Endothelial cell of umbilical vein (primary cell): Measurements from ENCODE around the gene NRP2. TPM values are rescaled to one million over a fixed set of nuclear protein-coding genes. Genes with fewer than 3 reads are reported as not detected.

Experiments
- BruUV-seq: library from RNA; stranded (reverse); fragments of 400-500 nt; replicated peaks from 2 replicates; lab custom pipeline; 2021; lab: Mats Ljungman, UMichigan
- CTCF ChIA-PET: fragments of 300-600, 350-600 bp; sonication (Branson Sonifier 250); formaldehyde crosslinking; loops from one replicate; lab custom pipeline; 2021; ENCODE audit warnings: antibody characterized with exemption, inconsistent platforms; lab: Charles Lee
- POLR2A ChIA-PET: fragments of 300-600, 350-600 bp; sonication (Branson Sonifier 250); formaldehyde crosslinking; loops from one replicate; lab custom pipeline; 2021; ENCODE audit warnings: antibody characterized with exemption, inconsistent platforms; lab: Charles Lee
- DNase-seq: peaks from one replicate; pipeline ENCODE4 v3.0.0-alpha.2; 2011; ENCODE audit warnings: low read depth, low spot score
- FAIRE-seq: peaks from 2 replicates; lab custom pipeline; 2011; peaks lifted over from hg19 to GRCh38; lab: Jason Lieb, UNC
- H2AFZ ChIP-seq: 2 replicates; pipeline ENCODE4 v1.6.0; 2012; ENCODE audit warnings: low read depth, low read length, control low read depth, inconsistent platforms
- H3K27ac ChIP-seq: 2 replicates; pipeline ENCODE4 v1.5.1; 2011; ENCODE audit warnings: low read depth, mild to moderate bottlenecking, control low read depth, low read length, moderate library complexity; ENCODE audit not compliant: insufficient read depth
- H3K27me3 ChIP-seq, 2 experiments: 2 replicates each; pipeline versions ENCODE4 v1.6.0 to v1.6.1; 2011; ENCODE audit warnings: low read length in 2 of 2, mixed read lengths in 1 of 2; ENCODE audit not compliant: control insufficient read depth in 2 of 2, insufficient read depth in 2 of 2
- H3K36me3 ChIP-seq, 2 experiments: 2 replicates in 1 of 2; 3 replicates in 1 of 2; pipeline ENCODE4 v1.5.1; 2011; ENCODE audit warnings: low read length in 2 of 2, mild to moderate bottlenecking in 1 of 2, moderate library complexity in 1 of 2; ENCODE audit not compliant: control insufficient read depth in 2 of 2, insufficient read depth in 2 of 2; ENCODE audit errors: extremely low read depth in 1 of 2
- H3K4me1 ChIP-seq: 3 replicates; pipeline ENCODE4 v1.5.1; 2011; ENCODE audit warnings: mild to moderate bottlenecking, low read length; ENCODE audit not compliant: control insufficient read depth, insufficient read depth; ENCODE audit errors: extremely low read depth
- H3K4me2 ChIP-seq: 2 replicates; pipeline ENCODE4 v1.6.1; 2011; ENCODE audit warnings: low read length, control low read depth, mixed read lengths; ENCODE audit not compliant: insufficient read depth
- H3K4me3 ChIP-seq, 3 experiments: fragments of 200-600 bp in 1 of 3; sonication (generic), shearing (Covaris generic) in 1 of 3; replicated peaks in 1 of 3; 2 replicates each; pipeline ENCODE4 v1.5.1; 2011 to 2016; ENCODE audit warnings: control low read depth in 3 of 3, low read length in 3 of 3, mild to moderate bottlenecking in 2 of 3, inconsistent platforms in 1 of 3, low read depth in 1 of 3, moderate library complexity in 1 of 3; ENCODE audit not compliant: insufficient read depth in 1 of 3
- H3K79me2 ChIP-seq: 2 replicates; pipeline ENCODE4 v1.6.0; 2012; ENCODE audit warnings: low read length, inconsistent platforms; ENCODE audit not compliant: control insufficient read depth, insufficient read depth
- H3K9ac ChIP-seq: replicated peaks from 2 replicates; pipeline ENCODE3; 2011; ENCODE audit warnings: low read length, control low read depth; ENCODE audit not compliant: insufficient read depth; ENCODE audit errors: extremely low read depth
- H3K9me1 ChIP-seq: replicated peaks from 3 replicates; pipeline ENCODE4 v1.6.0; 2011; ENCODE audit warnings: mild to moderate bottlenecking, low read length; ENCODE audit not compliant: control insufficient read depth, insufficient read depth; ENCODE audit errors: extremely low read depth
- H3K9me3 ChIP-seq: replicated peaks from 2 replicates; pipeline ENCODE4 v1.5.1; 2012; ENCODE audit warnings: low read length, inconsistent platforms; ENCODE audit not compliant: control insufficient read depth, insufficient read depth
- H4K20me1 ChIP-seq: replicated peaks from 2 replicates; pipeline ENCODE3; 2011; ENCODE audit warnings: mild to moderate bottlenecking, low read length; ENCODE audit not compliant: control insufficient read depth, insufficient read depth; ENCODE audit errors: extremely low read depth
- EZH2 ChIP-seq: IDR thresholded peaks from 2 replicates; pipeline ENCODE4 v1.6.1; 2012; ENCODE audit warnings: borderline replicate concordance, low read depth, mild to moderate bottlenecking, moderate library complexity, low read length, inconsistent platforms; ENCODE audit not compliant: severe bottlenecking
- FOS ChIP-seq: IDR thresholded peaks from 2 replicates; pipeline ENCODE4 v1.6.1; 2011; ENCODE audit warnings: mild to moderate bottlenecking, low read length, moderate library complexity, borderline replicate concordance; ENCODE audit not compliant: insufficient read depth
- GATA2 ChIP-seq: IDR thresholded peaks from 2 replicates; pipeline ENCODE4 v1.7.0; 2011; ENCODE audit warnings: low read depth, mild to moderate bottlenecking, moderate library complexity, mixed read lengths, low read length; ENCODE audit not compliant: insufficient read length, insufficient read depth
- JUN ChIP-seq: IDR thresholded peaks from 2 replicates; pipeline ENCODE4 v1.6.1; 2011; ENCODE audit warnings: borderline replicate concordance, low read depth; ENCODE audit not compliant: insufficient read length, insufficient read depth
- MAX ChIP-seq: IDR thresholded peaks from 2 replicates; pipeline ENCODE4 v1.6.1; 2011; ENCODE audit not compliant: insufficient read depth, insufficient read length
- MYC ChIP-seq: IDR thresholded peaks from one replicate; pipeline ENCODE4 v1.6.1; 2011; ENCODE audit warnings: mild to moderate bottlenecking, low read depth, low read length
- POLR2A ChIP-seq: IDR thresholded peaks from 2 replicates; pipeline ENCODE4 v1.6.1; 2012; ENCODE audit warnings: low read depth, mild to moderate bottlenecking, control low read depth, low read length
- POLR2AphosphoS5 ChIP-seq: IDR thresholded peaks from 2 replicates; pipeline ENCODE4 v1.6.1; 2012; ENCODE audit warnings: low read depth, mild to moderate bottlenecking, control low read depth, low read length, moderate library complexity; ENCODE audit not compliant: insufficient read depth
- dilution Hi-C: fragments of 300-500 bp; cut with MboI; formaldehyde crosslinking; loops from one replicate; pipeline ENCODE4 v1.15.0; 2019; ENCODE audit warnings: low sequenced_read_pairs; ENCODE audit not compliant: extremely low pct_ligation_motif_present
- intact Hi-C: fragments of 100-400 bp; cut with micrococcal nuclease; formaldehyde crosslinking; loops from one replicate; pipeline ENCODE4 v1.10.0; 2022
- polyA plus RNA-seq, 4 experiments: library from polyadenylated mRNA; depleted of rRNA in 3 of 4; stranded (reverse) in 3 of 4; unstranded in 1 of 4; fragments of >200 nt; gene quantifications; 2 replicates each; pipeline versions ENCODE4 v1.2.1 to v1.2.3, GENCODE V29; 2011 to 2012; ENCODE audit warnings: missing spikeins in 1 of 4
- total RNA-seq: library from RNA; stranded (reverse); gene quantifications from 2 replicates; pipeline ENCODE4 v1.2.3, GENCODE V29; 2021
- TF ChIP-seq, protein P1 (sequence below), 2 donors: IDR thresholded peaks; 1 replicate in 1 of 2; 2 replicates in 1 of 2; pipeline ENCODE4 v1.5.1; 2011; ENCODE audit warnings: low read length in 2 of 2, mild to moderate bottlenecking in 2 of 2, moderate library complexity in 2 of 2, control low read depth in 1 of 2, inconsistent platforms in 1 of 2, low read depth in 1 of 2; ENCODE audit not compliant: insufficient read depth in 1 of 2; ENCODE audit errors: extremely low read depth in 1 of 2

The NRP2 gene
- total and polyA plus RNA-seq, 2 donors (not counting 3 experiments of a cell fraction or from before 2014, with no cell fraction given) = 160 to 240 TPM

GRCh38 chr2:205659922-205660321, 22.4 kb upstream of the NRP2 start:
- H3K4me1 ChIP-seq = no peaks in the 10 kb centered on the region
- H4K20me1 ChIP-seq = no peaks in the 10 kb centered on the region
- H3K4me3 ChIP-seq = no peak overlapping the region
- BruUV-seq = no TSS peak
- DNase-seq = no peak
- no peak for FAIRE-seq
- no peaks in the 10 kb centered on the region for H3K79me2 ChIP-seq
- H3K27ac ChIP-seq = no peak overlapping the region
- dilution Hi-C loops (no loop called here), intact Hi-C loops (no loop called here)
- H3K9me3 ChIP-seq = no peaks in the 10 kb centered on the region
- POLR2A ChIA-PET = no interaction called here
- no peaks in the 10 kb centered on the region for H3K9me1 ChIP-seq
- no peak for TF ChIP-seq EZH2
- no peak for TF ChIP-seq POLR2A
- no peak for TF ChIP-seq GATA2
- no peak for TF ChIP-seq FOS
- TF ChIP-seq, protein P1, sequence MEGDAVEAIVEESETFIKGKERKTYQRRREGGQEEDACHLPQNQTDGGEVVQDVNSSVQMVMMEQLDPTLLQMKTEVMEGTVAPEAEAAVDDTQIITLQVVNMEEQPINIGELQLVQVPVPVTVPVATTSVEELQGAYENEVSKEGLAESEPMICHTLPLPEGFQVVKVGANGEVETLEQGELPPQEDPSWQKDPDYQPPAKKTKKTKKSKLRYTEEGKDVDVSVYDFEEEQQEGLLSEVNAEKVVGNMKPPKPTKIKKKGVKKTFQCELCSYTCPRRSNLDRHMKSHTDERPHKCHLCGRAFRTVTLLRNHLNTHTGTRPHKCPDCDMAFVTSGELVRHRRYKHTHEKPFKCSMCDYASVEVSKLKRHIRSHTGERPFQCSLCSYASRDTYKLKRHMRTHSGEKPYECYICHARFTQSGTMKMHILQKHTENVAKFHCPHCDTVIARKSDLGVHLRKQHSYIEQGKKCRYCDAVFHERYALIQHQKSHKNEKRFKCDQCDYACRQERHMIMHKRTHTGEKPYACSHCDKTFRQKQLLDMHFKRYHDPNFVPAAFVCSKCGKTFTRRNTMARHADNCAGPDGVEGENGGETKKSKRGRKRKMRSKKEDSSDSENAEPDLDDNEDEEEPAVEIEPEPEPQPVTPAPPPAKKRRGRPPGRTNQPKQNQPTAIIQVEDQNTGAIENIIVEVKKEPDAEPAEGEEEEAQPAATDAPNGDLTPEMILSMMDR (IDR thresholded peaks at IDR 0.05; ENCODE audit: extremely low read depth in 1 of 2, insufficient read depth in 1 of 2, low read depth in 1 of 2, low read length in 2 of 2) = no peak
- TF ChIP-seq JUN = no peak
- TF ChIP-seq MYC = no peak
- TF ChIP-seq POLR2AphosphoS5 = no peak
- TF ChIP-seq MAX = no peak
- H3K36me3 ChIP-seq = no peaks in the 10 kb centered on the region
- no peak overlapping the region for H2AFZ ChIP-seq
- no peak overlapping the region for H3K9ac ChIP-seq
- CTCF ChIA-PET = interaction anchor here (0.9 to 1.5 kb wide), 4 partner anchors 9 to 22 kb away, joined by 3 to 6 read pairs (median 4); partner anchors contain the start of gene NRP2
- H3K4me2 ChIP-seq = no peak overlapping the region
- H3K27me3 ChIP-seq = peaks cover 5 to 20% of the 10 kb centered on the region in 2 experiments
